Islet precursor cell (in vitro differentiated cells): ENCODE results near the gene BTBD17.

Source experiments
- DNase-seq: peaks from one replicate; pipeline ENCODE4 v3.0.0-alpha.2; 2018

Gene BTBD17

DNA sequence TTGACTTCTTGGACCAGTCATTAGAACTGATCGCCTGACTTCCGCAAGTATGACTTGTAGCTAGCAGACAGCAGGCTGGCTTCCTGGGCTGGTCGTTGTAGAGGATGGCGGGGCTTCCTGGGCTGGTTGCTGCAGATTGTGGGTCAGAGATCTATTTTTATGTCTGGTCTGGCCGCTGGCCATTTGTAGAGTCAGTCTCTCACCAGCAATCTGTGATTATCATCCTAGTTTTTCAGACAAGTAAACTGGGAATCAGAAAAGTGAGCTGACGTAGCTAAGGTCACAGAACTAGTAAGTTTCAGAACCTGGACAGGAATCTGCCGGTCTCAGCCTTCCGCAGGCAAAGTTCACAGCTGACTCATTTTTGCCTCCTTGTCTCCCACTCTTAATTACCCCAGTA is 24.7 kb upstream of the BTBD17 start:
- DNase-seq: peak; percentile 57

- no peak for DNase-seq
Measured at GRCh38 chr17:74385201-74385600, 23.5 kb upstream of the BTBD17 start.

GRCh38 chr17:74383141-74383540 is 21.5 kb upstream of the BTBD17 start:
- no peak for DNase-seq

- peak; percentile 53 for DNase-seq
Measured at GRCh38 chr17:74380959-74381808, 19.5 kb upstream of the BTBD17 start.

- peak; percentile 85 for DNase-seq
Measured at GRCh38 chr17:74380086-74380958, 18.7 kb upstream of the BTBD17 start.

- DNase-seq: peak; percentile 98
Measured at GRCh38 chr17:74379495-74380085, 17.9 kb upstream of the BTBD17 start.

GRCh38 chr17:74374858-74375257 is 13.2 kb upstream of the BTBD17 start:
- no peak for DNase-seq

DNA sequence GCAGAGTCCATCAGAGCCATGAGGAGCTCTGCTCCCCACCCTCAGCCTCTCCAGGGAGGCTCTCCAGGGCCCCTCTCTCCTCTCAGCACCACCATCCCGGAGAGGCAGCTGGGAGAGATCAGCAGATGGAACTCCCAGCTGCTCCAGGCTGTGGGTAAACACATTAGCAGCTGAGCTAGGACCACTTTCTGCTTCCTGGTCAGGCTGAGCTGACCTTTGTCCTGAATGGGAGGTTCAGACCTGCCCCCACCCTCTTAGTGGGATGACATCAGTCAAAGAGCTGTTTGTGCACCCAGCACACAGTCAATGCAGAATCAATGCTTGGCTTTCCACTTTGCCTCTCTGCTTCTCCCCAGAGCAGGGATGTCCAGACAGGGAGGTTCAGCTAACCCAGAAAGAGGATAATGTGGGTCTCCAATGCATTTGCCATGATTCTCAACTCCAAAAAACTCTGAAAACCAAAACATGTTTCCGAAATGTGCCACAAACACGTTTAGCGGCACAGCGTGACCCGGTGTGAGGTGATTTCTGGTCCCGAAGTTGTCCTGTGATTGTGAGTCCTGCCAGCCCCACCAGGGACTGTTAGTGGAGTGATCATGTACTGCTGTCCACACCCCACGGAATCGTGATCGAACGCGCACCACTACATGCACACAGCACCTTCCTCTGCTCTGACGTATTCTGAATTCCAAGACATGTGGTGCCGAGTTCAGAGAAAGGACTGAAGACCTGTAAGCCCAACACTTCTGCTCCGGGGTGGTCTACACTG is 12.4 kb upstream of the BTBD17 start:
- DNase-seq: no peak

DNA sequence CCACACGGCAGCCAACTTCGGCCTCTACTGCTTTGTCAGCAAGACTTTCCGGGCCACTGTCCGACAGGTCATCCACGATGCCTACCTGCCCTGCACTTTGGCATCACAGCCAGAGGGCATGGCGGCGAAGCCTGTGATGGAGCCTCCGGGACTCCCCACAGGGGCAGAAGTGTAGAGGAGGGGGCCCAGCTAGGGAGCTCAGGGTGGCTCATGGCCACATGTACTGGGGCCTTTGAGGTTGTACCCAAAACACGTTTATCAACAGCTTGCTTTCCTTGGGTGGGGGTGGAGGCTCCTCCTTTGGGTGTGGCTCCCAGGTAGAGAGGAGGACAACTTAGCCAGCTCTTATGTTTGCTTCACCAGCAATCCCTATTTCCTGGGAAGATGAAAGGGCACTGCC is 10.8 kb upstream of the BTBD17 start:
- no peak for DNase-seq

DNA sequence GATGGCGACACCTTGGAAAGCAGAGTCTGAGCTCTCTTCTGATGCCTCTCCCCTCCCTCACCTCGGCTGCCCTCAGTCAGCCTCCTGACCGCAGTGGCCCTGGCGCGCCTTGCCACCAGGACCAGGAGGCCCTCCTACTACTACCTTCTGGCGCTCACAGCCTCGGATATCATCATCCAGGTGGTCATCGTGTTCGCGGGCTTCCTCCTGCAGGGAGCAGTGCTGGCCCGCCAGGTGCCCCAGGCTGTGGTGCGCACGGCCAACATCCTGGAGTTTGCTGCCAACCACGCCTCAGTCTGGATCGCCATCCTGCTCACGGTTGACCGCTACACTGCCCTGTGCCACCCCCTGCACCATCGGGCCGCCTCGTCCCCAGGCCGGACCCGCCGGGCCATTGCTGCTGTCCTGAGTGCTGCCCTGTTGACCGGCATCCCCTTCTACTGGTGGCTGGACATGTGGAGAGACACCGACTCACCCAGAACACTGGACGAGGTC is 10.0 kb upstream of the BTBD17 start:
- no peak for DNase-seq

DNA sequence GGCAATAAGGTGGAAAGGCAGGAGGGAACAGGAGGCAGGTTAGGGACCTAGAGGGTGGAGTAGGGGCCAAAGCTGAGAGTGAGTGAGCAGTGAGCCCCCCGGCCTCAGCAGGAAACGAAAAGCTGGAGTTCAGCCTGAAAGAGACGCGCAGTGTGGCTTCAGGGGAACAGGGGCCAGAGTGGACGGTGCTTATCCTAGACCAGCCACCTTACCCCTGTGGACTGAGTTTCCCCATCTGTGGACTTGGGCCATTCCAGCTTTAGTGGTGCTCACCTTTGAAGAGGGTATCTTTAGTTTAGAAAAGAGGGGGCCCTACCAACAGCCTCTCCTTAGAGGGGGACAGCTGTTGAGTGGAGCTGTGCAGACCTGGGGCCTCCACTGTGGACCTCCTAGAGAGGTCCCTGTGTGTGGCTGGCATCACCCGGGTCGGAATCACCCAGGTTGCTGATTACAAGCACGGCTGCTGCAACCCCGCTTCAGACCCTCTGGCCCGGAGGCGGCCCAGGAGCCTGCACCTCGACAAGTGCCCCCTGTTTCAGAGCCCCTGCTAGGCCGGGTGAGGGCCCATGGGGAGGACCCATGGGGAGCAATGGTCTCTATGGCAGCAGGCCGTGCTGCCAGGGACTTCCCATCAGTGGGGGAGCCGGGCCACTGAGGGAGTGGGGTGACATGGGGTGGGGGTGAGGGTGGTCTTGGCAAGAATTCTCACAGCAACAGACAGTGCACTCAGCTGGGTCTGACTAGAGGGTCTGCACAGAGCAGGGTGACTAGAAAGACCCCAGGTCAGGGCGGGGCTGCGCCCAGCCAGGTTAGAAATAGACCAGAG is 8.2 kb upstream of the BTBD17 start:
- DNase-seq: no peak

GRCh38 chr17:74369221-74369620 is 7.6 kb upstream of the BTBD17 start:
- peak; percentile 84 for DNase-seq

DNA sequence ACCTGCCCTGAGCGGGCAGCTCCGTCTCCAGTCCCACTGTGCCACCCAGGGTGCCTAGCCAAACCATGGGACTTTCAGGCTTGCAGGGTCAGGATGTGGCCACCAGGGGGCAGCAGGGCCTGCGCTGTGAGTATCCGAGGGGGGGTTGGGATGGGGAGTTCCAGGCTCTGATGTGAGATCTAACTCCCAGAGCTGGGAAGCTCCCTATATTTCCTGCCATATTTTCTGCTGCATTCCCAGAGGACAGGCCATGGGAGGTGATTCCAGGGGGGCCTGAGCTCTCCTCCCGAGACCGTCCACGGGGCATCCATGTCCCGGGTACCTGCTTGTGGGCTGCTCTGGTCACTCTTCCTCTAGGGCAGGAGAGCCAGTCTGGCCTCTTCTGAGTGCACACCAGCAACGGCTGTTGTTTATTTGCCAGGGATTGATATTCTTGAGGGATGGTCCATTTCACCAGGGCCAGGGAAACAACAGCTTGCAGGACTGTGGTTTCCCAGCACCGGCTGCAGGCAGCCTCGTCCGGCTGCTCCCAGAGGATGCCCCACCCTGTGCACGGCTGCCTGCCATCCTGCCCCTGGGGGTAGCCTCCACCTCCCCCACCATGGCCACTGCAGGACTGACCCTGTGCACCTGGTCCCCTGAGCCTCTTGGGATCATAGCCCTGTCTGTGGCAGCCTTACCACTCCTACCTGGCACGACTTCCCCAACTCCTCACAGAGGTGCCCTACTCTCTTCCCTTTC is 6.8 kb upstream of the BTBD17 start:
- peak; percentile 82 for DNase-seq

- DNase-seq: no peak
Measured at GRCh38 chr17:74367206-74367605, 5.5 kb upstream of the BTBD17 start, which contains the start of gene GPR142. Gene GPR142, plus strand, starts transcription at chr17:74367506. Its CDS starts 2,035 bp downstream, at chr17:74369541.

DNA sequence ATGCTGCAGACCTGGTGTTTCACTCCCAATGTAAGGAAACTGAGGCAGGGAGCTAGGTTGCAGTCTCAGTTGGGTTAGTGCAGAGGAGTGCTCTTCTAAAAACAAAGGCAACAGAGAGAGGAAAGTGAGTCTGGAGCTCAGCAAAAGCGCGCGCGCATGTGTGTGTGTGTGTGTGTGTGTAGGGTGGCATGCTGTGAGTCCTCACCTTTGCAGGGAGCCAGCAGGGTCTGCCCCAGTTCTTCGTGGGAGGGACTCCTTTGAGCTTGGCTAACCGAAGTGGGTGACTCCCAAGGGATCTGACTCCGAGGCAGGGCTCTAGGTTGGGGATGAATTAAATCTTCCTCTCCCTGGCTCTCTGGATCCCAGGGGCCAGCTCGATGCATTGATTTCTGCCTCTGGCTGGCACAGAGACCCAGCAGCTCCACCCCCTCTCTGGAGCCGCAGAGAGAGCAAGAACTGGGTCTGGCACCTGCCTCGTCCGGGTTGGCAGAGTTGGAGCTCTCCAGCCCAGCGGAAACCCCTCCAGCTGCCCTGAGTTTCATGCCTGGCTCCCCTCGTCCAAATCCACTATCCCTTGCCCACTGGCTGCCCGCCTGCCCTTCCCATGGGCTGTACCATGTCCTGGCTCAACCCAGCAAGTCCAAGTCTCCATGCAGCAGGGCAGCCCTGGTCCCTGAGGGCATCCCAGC is 1.3 kb upstream of the BTBD17 start:
- no peak for DNase-seq

DNA sequence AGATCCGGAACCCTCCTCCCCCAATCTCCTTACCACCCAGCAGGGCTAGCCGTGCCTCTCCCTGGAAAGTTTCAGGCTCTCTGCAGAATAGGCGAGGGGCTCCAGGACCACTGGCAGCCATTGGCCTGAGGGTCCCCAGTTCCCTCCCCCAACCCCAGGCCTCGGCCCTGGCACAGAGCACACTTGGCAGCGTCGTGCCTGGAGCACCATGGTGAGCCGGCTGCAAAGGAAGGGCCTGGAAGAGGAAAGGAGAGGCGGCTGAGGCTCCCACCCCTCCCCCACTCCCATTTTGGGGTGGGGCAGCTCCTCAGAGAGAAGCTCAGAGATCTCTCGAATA is 369 bp upstream of the BTBD17 start:
- no peak for DNase-seq

- no peak for DNase-seq
Measured at GRCh38 chr17:74360899-74361229, 804 bp downstream of the BTBD17 start.

GRCh38 chr17:74359916-74360315 is 1.8 kb downstream of the BTBD17 start:
- no peak for DNase-seq

DNA sequence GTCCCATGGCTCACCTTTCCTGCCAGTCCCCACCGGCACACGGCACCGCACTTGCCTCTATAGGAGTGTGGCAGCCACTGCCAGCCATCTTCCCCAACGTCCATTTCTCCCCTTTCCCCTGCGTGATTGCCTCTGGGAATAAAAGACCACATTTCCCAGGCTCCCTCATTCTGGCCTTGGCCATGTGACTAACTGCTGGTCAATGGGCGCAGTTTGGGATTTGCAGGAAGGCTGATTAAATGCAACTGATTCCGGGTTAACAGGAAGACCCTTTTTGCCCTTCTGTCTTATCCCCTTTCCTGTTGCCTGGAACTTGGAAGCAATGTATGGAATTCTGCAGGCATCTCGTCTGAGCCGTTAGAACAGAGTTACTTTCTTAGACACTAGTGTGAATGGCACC is 3.0 kb downstream of the BTBD17 start:
- DNase-seq: no peak

- DNase-seq: no peak
Measured at GRCh38 chr17:74357466-74357809, 4.2 kb downstream of the BTBD17 start.
